Upper lobe of left lung (tissue), 6 donors: Measurements from ENCODE around the gene CSGALNACT2. TPM values are rescaled to one million over a fixed set of nuclear protein-coding genes. Genes with fewer than 3 reads are reported as not detected.
A peak's percentile ranks its signal among the peaks of the same experiment; 100 is the strongest.

ENCODE experiments used
- ATAC-seq, 2 donors: fragments of 200-7000 bp; cut with Tn5 transposase; one replicate each; pipeline ENCODE4 v1.9.1; 2022; ENCODE audit warnings: mild to moderate bottlenecking in 2 of 2, moderate library complexity in 2 of 2; ENCODE audit not compliant: low FRiP score in 2 of 2
- DNase-seq, 2 donors: peaks; one replicate each; pipeline ENCODE4 v3.0.0-alpha.2; 2019 to 2020
- H3K27ac ChIP-seq, 4 donors: fragments of 200-600 bp; sonication (generic); one replicate each; pipeline ENCODE4 v1.5.1; 2016 to 2019
- H3K27me3 ChIP-seq, 4 donors: fragments of 200-600 bp; sonication (generic); one replicate each; pipeline ENCODE4 v1.5.1; 2017 to 2019
- H3K36me3 ChIP-seq, 4 donors: fragments of 200-600 bp; sonication (generic); one replicate each; pipeline ENCODE4 v1.5.1; 2016 to 2019
- H3K4me1 ChIP-seq, 4 donors: fragments of 200-600 bp; sonication (generic); one replicate each; pipeline ENCODE4 v1.5.1; 2018 to 2019
- H3K4me3 ChIP-seq, 4 donors: fragments of 200-600 bp; sonication (generic); one replicate each; pipeline ENCODE4 v1.5.1; 2017 to 2019; ENCODE audit warnings: mild to moderate bottlenecking in 2 of 4, moderate library complexity in 1 of 4
- H3K9me3 ChIP-seq, 4 donors: fragments of 200-600 bp; sonication (generic); one replicate each; pipeline ENCODE4 v1.5.1; 2018 to 2019
- CTCF ChIP-seq, 6 experiments: fragments of 450-650 bp in 4 of 6; fragments of 200-600 bp in 2 of 6; sonication (generic) in 2 of 6; IDR thresholded peaks; one replicate each; pipeline ENCODE4 v1.5.1; 2016 to 2019; ENCODE audit warnings: antibody characterized with exemption in 6 of 6
- EP300 ChIP-seq, 4 donors: sonication (generic); formaldehyde crosslinking; IDR thresholded peaks; one replicate each; pipeline ENCODE4 v1.5.1; 2017; ENCODE audit warnings: antibody characterized with exemption in 4 of 4, control low read depth in 2 of 4
- POLR2A ChIP-seq, 4 donors: fragments of 450-650 bp; IDR thresholded peaks; one replicate each; pipeline ENCODE4 v1.5.1; 2016 to 2017; ENCODE audit warnings: antibody characterized with exemption in 4 of 4, mild to moderate bottlenecking in 2 of 4
- POLR2AphosphoS5 ChIP-seq, 2 donors: sonication (generic); formaldehyde crosslinking; IDR thresholded peaks; one replicate each; pipeline ENCODE4 v1.5.1; 2017; ENCODE audit warnings: antibody characterized with exemption in 2 of 2
- WGBS, 2 donors: methylation state at CpG; one replicate each; pipeline ENCODE4 v1.1.5; 2017 to 2018; 5-methylcytosine and 5-hydroxymethylcytosine counted together
- total RNA-seq, 6 donors: library from RNA; depleted of rRNA in 4 of 6; stranded (reverse); fragments of >200 nt in 4 of 6; gene quantifications; one replicate each; pipeline versions ENCODE4 v1.1.0 to v1.2.1, GENCODE V29; 2016 to 2021
- donor health status: DM: no; HTN: no; CAD: no; lungs with moderate emphysema.
- donor health status: DM: no; HTN: yes; CAD: no; lungs with severe emphysema.

Gene CSGALNACT2
- total RNA-seq = 10 to 100 TPM; 30.5 to 47.1 (median 35.1) TPM

- ATAC-seq (peak; percentile 92 to 97), DNase-seq (peak; percentile 90 to 99)
- no peaks in the 10 kb centered on the region for H3K9me3 ChIP-seq
- H3K27ac ChIP-seq = peak within 1 kb of the TSS; percentile 92 to 97 (median 95)
- H3K4me3 ChIP-seq = peak within 1 kb of the TSS; percentile 77 to 96 (median 86)
- WGBS, 2 donors = 0% methylated on average over 27 of the region's 93 CpGs; no CpG with 5 or more reads in 1 of the 2 donors
- no peaks in the 10 kb centered on the region for H3K36me3 ChIP-seq
- H3K4me1 ChIP-seq = peaks cover 19 to 47% (median 31%) of the 10 kb centered on the region in 4 donors
- TF ChIP-seq EP300 (IDR thresholded peaks at IDR 0.05) = no peak
- peak; percentile 68 to 78 for TF ChIP-seq POLR2AphosphoS5 (IDR thresholded peaks at IDR 0.05)
- peak in 2 of 6 experiments; percentile 10 to 29 for TF ChIP-seq CTCF (IDR thresholded peaks at IDR 0.05)
- peak in 3 of 4 donors; percentile 59 to 94 (median 89) for TF ChIP-seq POLR2A (IDR thresholded peaks at IDR 0.05)
- H3K27me3 ChIP-seq = no peaks in the 10 kb centered on the region
Observed at GRCh38 chr10:43138021-43138756, at the start of gene CSGALNACT2. Gene CSGALNACT2, plus strand, starts transcription at chr10:43138445. Its CDS starts 16,705 bp downstream, at chr10:43155150.

GRCh38 chr10:43089519-43089918, 48.7 kb upstream of the CSGALNACT2 start:
- Histone ChIP-seq H3K36me3 (no peaks in the 10 kb centered on the region), H3K4me3 (no peak overlapping the region), H3K9me3 (no peaks in the 10 kb centered on the region), H3K27me3 (no peaks in the 10 kb centered on the region), H3K27ac (no peak overlapping the region), H3K4me1 (no peaks in the 10 kb centered on the region)
- WGBS, 2 donors = 88% methylated on average over 5 of the region's 10 CpGs; no CpG with 5 or more reads in 1 of the 2 donors
- peak in 1 of 2 donors; percentile 52 for DNase-seq
- ATAC-seq = no peak
- no peak for TF ChIP-seq POLR2AphosphoS5 (IDR thresholded peaks at IDR 0.05)
- no peak for TF ChIP-seq CTCF (IDR thresholded peaks at IDR 0.05)
- TF ChIP-seq EP300 (IDR thresholded peaks at IDR 0.05) = no peak
- no peak for TF ChIP-seq POLR2A (IDR thresholded peaks at IDR 0.05)

- TF ChIP-seq EP300 (IDR thresholded peaks at IDR 0.05) = no peak
- no peak for TF ChIP-seq POLR2AphosphoS5 (IDR thresholded peaks at IDR 0.05)
- TF ChIP-seq POLR2A (IDR thresholded peaks at IDR 0.05) = no peak
- no peak for TF ChIP-seq CTCF (IDR thresholded peaks at IDR 0.05)
- no peak for ATAC-seq
- H3K36me3 ChIP-seq = no peaks in the 10 kb centered on the region
- no peak for DNase-seq
- H3K4me1 ChIP-seq = no peaks in the 10 kb centered on the region
- H3K27ac ChIP-seq = no peak overlapping the region
- no peaks in the 10 kb centered on the region for H3K9me3 ChIP-seq
- no peak overlapping the region for H3K4me3 ChIP-seq
- WGBS, 2 donors = 56 to 77% methylated on average over 3 to 8 of the region's 8 CpGs
- no peaks in the 10 kb centered on the region for H3K27me3 ChIP-seq
Observed at GRCh38 chr10:43090188-43090587, 48.1 kb upstream of the CSGALNACT2 start.

- no peak for ATAC-seq
- Histone ChIP-seq H3K9me3 (no peaks in the 10 kb centered on the region), H3K4me3 (no peak overlapping the region)
Observed at GRCh38 chr10:43090664-43091063, 47.6 kb upstream of the CSGALNACT2 start.

More at GRCh38 chr10:43090664-43091063, 47.6 kb upstream of the CSGALNACT2 start:
- Histone ChIP-seq H3K36me3 (no peaks in the 10 kb centered on the region), H3K27me3 (no peaks in the 10 kb centered on the region), H3K4me1 (no peaks in the 10 kb centered on the region), H3K27ac (no peak overlapping the region)
- TF ChIP-seq CTCF (IDR thresholded peaks at IDR 0.05) = no peak
- no peak for TF ChIP-seq EP300 (IDR thresholded peaks at IDR 0.05)
- no peak for TF ChIP-seq POLR2AphosphoS5 (IDR thresholded peaks at IDR 0.05)
- no peak for TF ChIP-seq POLR2A (IDR thresholded peaks at IDR 0.05)
- peak in 1 of 2 donors; percentile 48 for DNase-seq
- 86 to 91% methylated on average over 5 to 10 of the region's 10 CpGs for WGBS, 2 donors
